Tibial nerve (tissue), 4 donors: Measurements from ENCODE around the gene ENOX1. TPM values are rescaled to one million over a fixed set of nuclear protein-coding genes. Genes with fewer than 3 reads are reported as not detected.

Source experiments
- DNase-seq, 2 donors: peaks; one replicate each; pipeline ENCODE4 v3.0.0-alpha.2; 2019; ENCODE audit warnings: low spot score in 2 of 2
- H3K27ac ChIP-seq, 4 donors: fragments of 200-600 bp; sonication (generic) in 3 of 4; one replicate each; pipeline ENCODE4 v1.5.1; 2017 to 2019; ENCODE audit warnings: mild to moderate bottlenecking in 1 of 4
- H3K27me3 ChIP-seq, 2 donors: fragments of 200-600 bp; sonication (generic) in 1 of 2; one replicate each; pipeline versions ENCODE4 v1.5.1 to v1.6.0; 2017 to 2019
- H3K36me3 ChIP-seq, 3 donors: fragments of 200-600 bp; sonication (generic); one replicate each; pipeline ENCODE4 v1.5.1; 2018 to 2019
- H3K4me1 ChIP-seq, 4 donors: fragments of 200-600 bp; sonication (generic) in 3 of 4; one replicate each; pipeline ENCODE4 v1.5.1; 2017 to 2019
- H3K4me3 ChIP-seq, 4 donors: fragments of 200-600 bp; sonication (generic) in 3 of 4; one replicate each; pipeline ENCODE4 v1.5.1; 2017 to 2019; ENCODE audit warnings: mild to moderate bottlenecking in 1 of 4, moderate library complexity in 1 of 4
- H3K9me3 ChIP-seq, 4 donors: fragments of 200-600 bp; sonication (generic) in 3 of 4; one replicate each; pipeline ENCODE4 v1.5.1; 2017 to 2019
- CTCF ChIP-seq, 5 experiments: fragments of 200-600 bp in 3 of 5; fragments of 450-650 bp in 2 of 5; sonication (generic) in 3 of 5; IDR thresholded peaks; one replicate each; pipeline ENCODE4 v1.5.1; 2016 to 2019; ENCODE audit warnings: antibody characterized with exemption in 5 of 5, mild to moderate bottlenecking in 3 of 5, moderate library complexity in 2 of 5
- EP300 ChIP-seq, 2 donors: sonication (generic); formaldehyde crosslinking; IDR thresholded peaks; one replicate each; pipeline ENCODE4 v1.6.1; 2017; ENCODE audit warnings: antibody characterized with exemption in 2 of 2, mild to moderate bottlenecking in 1 of 2
- POLR2A ChIP-seq, 2 donors: fragments of 450-650 bp; IDR thresholded peaks; one replicate each; pipeline ENCODE4 v1.6.1; 2017; ENCODE audit warnings: antibody characterized with exemption in 2 of 2, mild to moderate bottlenecking in 2 of 2, moderate library complexity in 2 of 2
- WGBS, 2 donors: methylation state at CpG; one replicate each; pipeline ENCODE4 v1.1.5; 2018; 5-methylcytosine and 5-hydroxymethylcytosine counted together
- total RNA-seq, 4 donors: library from RNA; depleted of rRNA; stranded (reverse); fragments of >200 nt; gene quantifications; one replicate each; pipeline ENCODE4 v1.1.0, GENCODE V29; 2016

Gene ENOX1
- total RNA-seq, 4 donors from 2014 or later, result 2.6 to 8.2 (median 4.6) TPM

- Histone ChIP-seq H3K4me3 (no peak overlapping the region), H3K36me3 (no peaks in the 10 kb centered on the region), H3K9me3 (no peaks in the 10 kb centered on the region), H3K27ac (no peak overlapping the region), H3K4me1 (peaks cover 0 to 17% (median 0%) of the 10 kb centered on the region in 4 donors), H3K27me3 (no peaks in the 10 kb centered on the region)
- no peak for TF ChIP-seq CTCF (IDR thresholded peaks at IDR 0.05)
- no peak for TF ChIP-seq EP300 (IDR thresholded peaks at IDR 0.05)
- no peak for TF ChIP-seq POLR2A (IDR thresholded peaks at IDR 0.05)
- DNase-seq, result no peak
- 45 to 49% methylated on average over 2 of the region's 2 CpGs for WGBS, 2 donors
Measured at GRCh38 chr13:43304945-43305344, 481.8 kb downstream of the ENOX1 start.

- Histone ChIP-seq H3K27me3 (no peaks in the 10 kb centered on the region), H3K4me1 (peaks cover 0 to 17% (median 0%) of the 10 kb centered on the region in 4 donors), H3K27ac (no peak overlapping the region), H3K9me3 (no peaks in the 10 kb centered on the region), H3K4me3 (no peak overlapping the region), H3K36me3 (no peaks in the 10 kb centered on the region)
- no peak for DNase-seq
- 90 to 97% methylated on average over 2 of the region's 2 CpGs for WGBS, 2 donors
- TF ChIP-seq CTCF (IDR thresholded peaks at IDR 0.05), result no peak
- TF ChIP-seq POLR2A (IDR thresholded peaks at IDR 0.05), result no peak
- TF ChIP-seq EP300 (IDR thresholded peaks at IDR 0.05), result no peak
Measured at GRCh38 chr13:43304449-43304848, 482.3 kb downstream of the ENOX1 start.

GRCh38 chr13:43303033-43303729 lies 483.6 kb downstream of the ENOX1 start:
- H3K4me3 ChIP-seq, result no peak overlapping the region
- no peaks in the 10 kb centered on the region for H3K27me3 ChIP-seq
- H3K9me3 ChIP-seq, result no peaks in the 10 kb centered on the region
- no peaks in the 10 kb centered on the region for H3K36me3 ChIP-seq
- no peak overlapping the region for H3K27ac ChIP-seq
- no peak for DNase-seq
- TF ChIP-seq EP300 (IDR thresholded peaks at IDR 0.05) (no peak), CTCF (IDR thresholded peaks at IDR 0.05) (peak in 3 of 5 experiments; percentile 25 to 44 (median 29)), POLR2A (IDR thresholded peaks at IDR 0.05) (no peak)
- 22 to 29% methylated on average over 5 of the region's 5 CpGs for WGBS, 2 donors
- peaks cover 0 to 17% (median 0%) of the 10 kb centered on the region in 4 donors for H3K4me1 ChIP-seq

GRCh38 chr13:43301346-43301969 lies 485.3 kb downstream of the ENOX1 start:
- no peak for DNase-seq
- Histone ChIP-seq H3K27me3 (no peaks in the 10 kb centered on the region), H3K4me3 (no peak overlapping the region), H3K9me3 (no peaks in the 10 kb centered on the region), H3K36me3 (no peaks in the 10 kb centered on the region), H3K27ac (no peak overlapping the region), H3K4me1 (peaks cover 0 to 6% (median 0%) of the 10 kb centered on the region in 4 donors)
- no peak for TF ChIP-seq EP300 (IDR thresholded peaks at IDR 0.05)
- no peak for TF ChIP-seq POLR2A (IDR thresholded peaks at IDR 0.05)
- no peak for TF ChIP-seq CTCF (IDR thresholded peaks at IDR 0.05)
- WGBS, 2 donors, result 84 to 91% methylated on average over 3 of the region's 3 CpGs

- no peaks in the 10 kb centered on the region for H3K9me3 ChIP-seq
- no peaks in the 10 kb centered on the region for H3K36me3 ChIP-seq
- H3K4me1 ChIP-seq, result peaks cover 0 to 6% (median 0%) of the 10 kb centered on the region in 4 donors
- no peak overlapping the region for H3K27ac ChIP-seq
- 72 to 74% methylated on average over 4 of the region's 4 CpGs for WGBS, 2 donors
- no peaks in the 10 kb centered on the region for H3K27me3 ChIP-seq
- TF ChIP-seq CTCF (IDR thresholded peaks at IDR 0.05) (no peak), EP300 (IDR thresholded peaks at IDR 0.05) (no peak), POLR2A (IDR thresholded peaks at IDR 0.05) (no peak)
- no peak overlapping the region for H3K4me3 ChIP-seq
- DNase-seq, result no peak
Measured at GRCh38 chr13:43300865-43301264, 485.9 kb downstream of the ENOX1 start.
